ENCODE data around the gene GOLGA8B.

GRCh38 chr15:34582461-34583371, 735 bp downstream of the GOLGA8B start:
- no peak for TF ChIP-seq CTCF (IDR thresholded peaks at IDR 0.05; ENCODE audit: low read length)
- no peak for TF ChIP-seq EZH2 (optimal IDR thresholded peaks at IDR 0.05; ENCODE audit: low read depth, low read length)
- TF ChIP-seq EZH2phosphoT487 (IDR thresholded peaks at IDR 0.05; ENCODE audit: low read length): no peak

Data from MM.1S (cell line).